ENCODE data around the gene YES1. TPM values are rescaled to one million over a fixed set of nuclear protein-coding genes. Genes with fewer than 3 reads are reported as not detected.

Gene YES1
- total and polyA plus RNA-seq, 4 donors: 12.5 to 57.6 (median 21.9) TPM

- Histone ChIP-seq H3K4me1 (ENCODE audit: control insufficient read depth in 4 of 4, insufficient read depth in 4 of 4, low read length in 3 of 4) (no peaks in the 10 kb centered on the region), H3K27ac (ENCODE audit: low read depth in 1 of 2, low read length in 2 of 2) (no peak overlapping the region), H3K9ac (ENCODE audit: low read depth in 1 of 2, low read length in 2 of 2) (no peak overlapping the region), H3K27me3 (ENCODE audit: control insufficient read depth in 4 of 4, insufficient read depth in 4 of 4, low read length in 3 of 4) (no peaks in the 10 kb centered on the region), H3K9me3 (ENCODE audit: control insufficient read depth in 4 of 4, low read length in 3 of 4) (no peaks in the 10 kb centered on the region), H3K36me3 (ENCODE audit: control insufficient read depth in 4 of 4, insufficient read depth in 3 of 4, low read depth in 1 of 4, low read length in 3 of 4) (peaks cover 8 to 40% (median 28%) of the 10 kb centered on the region in 4 donors), H3K4me3 (ENCODE audit: low read depth in 1 of 3, low read length in 3 of 3) (no peak overlapping the region)
- TF ChIP-seq YY1 (IDR thresholded peaks at IDR 0.05): no peak
- no peak for TF ChIP-seq FOXA1 (IDR thresholded peaks at IDR 0.05)
- no peak for TF ChIP-seq EGR1 (IDR thresholded peaks at IDR 0.05; ENCODE audit: low read depth in 2 of 2)
- no peak for TF ChIP-seq ZBTB33 (IDR thresholded peaks at IDR 0.05)
- TF ChIP-seq NR2F2 (IDR thresholded peaks at IDR 0.05): no peak
- TF ChIP-seq FOXA2 (IDR thresholded peaks at IDR 0.05): no peak
- no peak for TF ChIP-seq RXRA (IDR thresholded peaks at IDR 0.05)
- TF ChIP-seq REST (IDR thresholded peaks at IDR 0.05): no peak
- TF ChIP-seq TAF1 (conservative IDR thresholded peaks at IDR 0.05): no peak
- TF ChIP-seq RAD21 (IDR thresholded peaks at IDR 0.05): no peak
- TF ChIP-seq HNF4G (IDR thresholded peaks at IDR 0.05): no peak
- TF ChIP-seq HNF4A (conservative IDR thresholded peaks at IDR 0.05): no peak
- no peak for TF ChIP-seq JUND (IDR thresholded peaks at IDR 0.05)
- no peak for TF ChIP-seq MAX (IDR thresholded peaks at IDR 0.05)
- TF ChIP-seq SP1 (IDR thresholded peaks at IDR 0.05): no peak
- no peak for TF ChIP-seq ATF3 (IDR thresholded peaks at IDR 0.05)
- no peak for TF ChIP-seq CTCF (IDR thresholded peaks at IDR 0.05; ENCODE audit: low read depth, low read length, missing input control)
- no peak for TF ChIP-seq GABPA (IDR thresholded peaks at IDR 0.05 in 1 of 2, conservative IDR thresholded peaks at IDR 0.05 in 1 of 2)
- 80% methylated on average over 8 of the region's 8 CpGs for WGBS
- DNase-seq (ENCODE audit: low spot score): no peak
Measured at GRCh38 chr18:693466-694187, 118.4 kb downstream of the YES1 start.

All from liver (tissue), 9 donors.